CD14-positive monocyte (primary cell): Measurements from ENCODE around the gene APH1B. TPM values are rescaled to one million over a fixed set of nuclear protein-coding genes. Genes with fewer than 3 reads are reported as not detected.
A peak's percentile ranks its signal among the peaks of the same experiment; 100 is the strongest.
"Not testable (repeated sequence)": the region's sequence is repeated elsewhere in the genome, so short reads cannot be mapped to it uniquely, and the experiment has no call there.

Experiments used
- DNase-seq, 3 donors: peaks; one replicate each; pipeline ENCODE4 v3.0.0-alpha.2; 2011 to 2022
- H2AFZ ChIP-seq: 2 replicates; pipeline ENCODE4 v1.6.0; 2012; ENCODE audit warnings: mild to moderate bottlenecking, low read depth, low read length, inconsistent platforms; ENCODE audit not compliant: insufficient read depth, poor library complexity, severe bottlenecking
- H3K27ac ChIP-seq, 2 donors: 1 replicate in 1 of 2; 2 replicates in 1 of 2; pipeline ENCODE4 v1.5.1; 2012 to 2013; ENCODE audit warnings: low read length in 2 of 2, control low read depth in 1 of 2, inconsistent platforms in 1 of 2, low read depth in 1 of 2, mild to moderate bottlenecking in 1 of 2
- H3K27me3 ChIP-seq, 2 donors: one replicate each; pipeline versions ENCODE4 v1.6.0 to v1.6.1; 2011 to 2013; ENCODE audit warnings: low read length in 2 of 2; ENCODE audit not compliant: control insufficient read depth in 2 of 2, insufficient read depth in 2 of 2
- H3K36me3 ChIP-seq, 2 donors: replicated peaks in 1 of 2; 1 replicate in 1 of 2; 2 replicates in 1 of 2; pipeline versions ENCODE4 v1.5.1 to v1.6.1; 2012 to 2013; ENCODE audit warnings: low read length in 2 of 2, control low read depth in 1 of 2, inconsistent platforms in 1 of 2, mild to moderate bottlenecking in 1 of 2; ENCODE audit not compliant: insufficient read depth in 2 of 2, control insufficient read depth in 1 of 2
- H3K4me1 ChIP-seq, 2 donors: 1 replicate in 1 of 2; 2 replicates in 1 of 2; pipeline versions ENCODE4 v1.5.1 to v1.6.1; 2012 to 2013; ENCODE audit warnings: low read length in 2 of 2, control low read depth in 1 of 2, inconsistent platforms in 1 of 2, mild to moderate bottlenecking in 1 of 2, moderate library complexity in 1 of 2; ENCODE audit not compliant: insufficient read depth in 2 of 2, control insufficient read depth in 1 of 2
- H3K4me2 ChIP-seq: replicated peaks from 2 replicates; pipeline ENCODE3; 2012; ENCODE audit warnings: low read length, moderate library complexity, mild to moderate bottlenecking; ENCODE audit not compliant: poor library complexity, severe bottlenecking; ENCODE audit errors: extremely low read depth
- H3K4me3 ChIP-seq, 3 experiments: fragments of 200-600 bp in 1 of 3; sonication (generic) in 1 of 3; replicated peaks in 1 of 3; 1 replicate in 2 of 3; 2 replicates in 1 of 3; pipeline ENCODE4 v1.5.1; 2011 to 2013; ENCODE audit warnings: low read length in 3 of 3, mild to moderate bottlenecking in 3 of 3, control low read depth in 2 of 3, low read depth in 2 of 3, inconsistent platforms in 1 of 3, moderate library complexity in 1 of 3
- H3K79me2 ChIP-seq: 2 replicates; pipeline ENCODE4 v1.6.0; 2012; ENCODE audit warnings: mild to moderate bottlenecking, control low read depth, inconsistent platforms, low read length, moderate library complexity; ENCODE audit not compliant: insufficient read depth
- H3K9ac ChIP-seq: 2 replicates; pipeline ENCODE4 v1.6.0; 2017; ENCODE audit warnings: low read length, mild to moderate bottlenecking; ENCODE audit not compliant: insufficient read depth, poor library complexity, severe bottlenecking
- H3K9me3 ChIP-seq, 2 donors: replicated peaks in 1 of 2; 1 replicate in 1 of 2; 2 replicates in 1 of 2; pipeline versions ENCODE4 v1.5.1 to v1.6.1; 2012 to 2013; ENCODE audit warnings: low read length in 2 of 2, control low read depth in 1 of 2; ENCODE audit not compliant: control insufficient read depth in 1 of 2, insufficient read depth in 1 of 2
- H4K20me1 ChIP-seq: 2 replicates; pipeline ENCODE4 v1.6.0; 2012; ENCODE audit warnings: mild to moderate bottlenecking, low read length, control low read depth, moderate library complexity; ENCODE audit not compliant: insufficient read depth
- H3K27ac Mint-ChIP-seq, 7 donors: one replicate each; pipeline ENCODE4 v1.8.0; 2020; ENCODE audit warnings: mild to moderate bottlenecking in 7 of 7, mixed read lengths in 7 of 7, moderate library complexity in 6 of 7, inconsistent platforms in 2 of 7
- H3K27me3 Mint-ChIP-seq, 3 donors: one replicate each; pipeline ENCODE4 v1.8.0; 2021 to 2022; ENCODE audit warnings: low read depth in 3 of 3, mild to moderate bottlenecking in 3 of 3, mixed read lengths in 3 of 3, moderate library complexity in 3 of 3, inconsistent platforms in 1 of 3
- H3K36me3 Mint-ChIP-seq, 2 donors: one replicate each; pipeline ENCODE4 v1.8.0; 2020; ENCODE audit warnings: mixed read lengths in 2 of 2, inconsistent platforms in 1 of 2, mild to moderate bottlenecking in 1 of 2
- H3K4me1 Mint-ChIP-seq: one replicate; pipeline ENCODE4 v1.8.0; 2020; ENCODE audit warnings: mild to moderate bottlenecking, mixed read lengths
- H3K4me3 Mint-ChIP-seq, 2 donors: one replicate each; pipeline ENCODE4 v1.8.0; 2020; ENCODE audit warnings: mild to moderate bottlenecking in 2 of 2, mixed read lengths in 2 of 2, moderate library complexity in 1 of 2
- H3K9me3 Mint-ChIP-seq, 7 donors: one replicate each; pipeline ENCODE4 v1.8.0; 2020 to 2022; ENCODE audit warnings: mixed read lengths in 7 of 7, mild to moderate bottlenecking in 6 of 7, moderate library complexity in 6 of 7, inconsistent platforms in 2 of 7
- WGBS: methylation state at CpG from one replicate; pipeline ENCODE4 v1.1.5; 2013; ENCODE audit warnings: missing lambda C conversion rate; ENCODE audit not compliant: insufficient coverage; 5-methylcytosine and 5-hydroxymethylcytosine counted together
- intact Hi-C, 2 donors: fragments of 100-400 bp; cut with micrococcal nuclease; formaldehyde crosslinking; loops; one replicate each; pipeline versions ENCODE4 v1.15.0 to v1.15.1; 2023
- polyA plus RNA-seq, 3 donors: library from polyadenylated mRNA; depleted of rRNA in 1 of 3; unstranded in 2 of 3; stranded (reverse) in 1 of 3; fragments of 300-500 nt in 2 of 3; fragments of >200 nt in 1 of 3; fragmentation: Illumina TruSeq in 2 of 3; gene quantifications; 1 replicate in 2 of 3; 2 replicates in 1 of 3; pipeline ENCODE4 v1.2.3, GENCODE V29; 2012 to 2021
- TF ChIP-seq, protein P1 (sequence below): fragments of 200-600 bp; IDR thresholded peaks from one replicate; pipeline ENCODE4 v1.8.0; 2022; ENCODE audit warnings: antibody characterized with exemption, mild to moderate bottlenecking

Gene APH1B
- polyA plus RNA-seq, 3 donors = 13.6 to 57.1 (median 54.8) TPM

DNA sequence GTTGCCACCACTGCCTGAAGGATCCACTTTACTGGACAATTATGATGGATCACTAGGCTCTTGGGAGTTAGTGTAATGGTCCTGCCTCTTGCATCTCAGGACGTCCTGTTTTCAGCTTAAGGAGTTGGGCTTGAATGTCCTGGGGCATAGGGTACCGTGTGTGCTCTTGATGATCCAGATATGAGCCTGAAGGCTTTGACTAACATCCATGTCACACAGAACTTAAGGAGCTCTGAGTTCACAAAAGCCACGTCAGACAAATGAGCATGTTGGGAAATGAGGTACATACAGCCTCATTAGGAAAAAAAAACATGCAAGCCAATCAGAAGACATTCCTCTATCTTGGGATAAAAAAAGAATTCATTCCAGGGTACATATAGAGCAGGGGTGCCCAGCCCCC lies 63.5 kb downstream of the APH1B start:
- intact Hi-C loops = no loop called here
- no peak for DNase-seq
- Histone ChIP-seq H3K9ac (no peak overlapping the region), H3K36me3 (no peaks in the 10 kb centered on the region), H3K27ac (no peak overlapping the region), H2AFZ (no peak overlapping the region), H4K20me1 (no peaks in the 10 kb centered on the region), H3K9me3 (no peaks in the 10 kb centered on the region), H3K4me3 (no peak overlapping the region), H3K27me3 (no peaks in the 10 kb centered on the region), H3K4me1 (no peaks in the 10 kb centered on the region), H3K4me2 (no peak overlapping the region), H3K79me2 (no peaks in the 10 kb centered on the region)
- Mint-ChIP-seq H3K27me3 (peaks cover 0 to 3% (median 0%) of the 10 kb centered on the region in 3 donors), H3K36me3 (no peaks in the 10 kb centered on the region), H3K27ac (peak overlapping the region in 1 of 7 donors; percentile 28), H3K4me1 (no peaks in the 10 kb centered on the region), H3K4me3 (no peak overlapping the region), H3K9me3 (no peaks in the 10 kb centered on the region)
- WGBS = 92% methylated on average over 2 of the region's 3 CpGs
- TF ChIP-seq, protein P1, sequence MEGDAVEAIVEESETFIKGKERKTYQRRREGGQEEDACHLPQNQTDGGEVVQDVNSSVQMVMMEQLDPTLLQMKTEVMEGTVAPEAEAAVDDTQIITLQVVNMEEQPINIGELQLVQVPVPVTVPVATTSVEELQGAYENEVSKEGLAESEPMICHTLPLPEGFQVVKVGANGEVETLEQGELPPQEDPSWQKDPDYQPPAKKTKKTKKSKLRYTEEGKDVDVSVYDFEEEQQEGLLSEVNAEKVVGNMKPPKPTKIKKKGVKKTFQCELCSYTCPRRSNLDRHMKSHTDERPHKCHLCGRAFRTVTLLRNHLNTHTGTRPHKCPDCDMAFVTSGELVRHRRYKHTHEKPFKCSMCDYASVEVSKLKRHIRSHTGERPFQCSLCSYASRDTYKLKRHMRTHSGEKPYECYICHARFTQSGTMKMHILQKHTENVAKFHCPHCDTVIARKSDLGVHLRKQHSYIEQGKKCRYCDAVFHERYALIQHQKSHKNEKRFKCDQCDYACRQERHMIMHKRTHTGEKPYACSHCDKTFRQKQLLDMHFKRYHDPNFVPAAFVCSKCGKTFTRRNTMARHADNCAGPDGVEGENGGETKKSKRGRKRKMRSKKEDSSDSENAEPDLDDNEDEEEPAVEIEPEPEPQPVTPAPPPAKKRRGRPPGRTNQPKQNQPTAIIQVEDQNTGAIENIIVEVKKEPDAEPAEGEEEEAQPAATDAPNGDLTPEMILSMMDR = no peak

DNA sequence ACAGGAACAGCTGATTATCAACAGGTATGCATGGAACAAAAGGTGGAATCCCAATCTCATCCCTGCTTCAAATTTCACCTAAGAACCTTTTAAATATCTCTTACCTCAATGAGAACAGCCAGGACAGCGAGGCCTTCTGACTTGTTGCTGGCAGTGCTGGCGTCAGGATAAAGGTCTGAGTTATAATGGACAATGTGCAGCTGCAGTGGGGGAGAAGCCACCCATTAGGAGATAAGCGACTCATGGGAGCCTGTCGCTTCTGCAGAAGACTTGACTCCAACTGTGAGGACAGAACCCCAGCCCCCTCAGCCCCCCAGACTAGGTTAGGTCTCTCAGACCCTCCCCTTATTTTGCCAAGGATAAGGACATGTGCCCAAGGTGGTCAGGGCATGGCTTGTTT lies 64.5 kb downstream of the APH1B start:
- no peaks in the 10 kb centered on the region for H3K4me1 ChIP-seq
- H4K20me1 ChIP-seq = no peaks in the 10 kb centered on the region
- Mint-ChIP-seq H3K36me3 (no peaks in the 10 kb centered on the region), H3K4me3 (no peak overlapping the region), H3K27ac (no peak overlapping the region), H3K27me3 (peaks cover 0 to 3% (median 2%) of the 10 kb centered on the region in 3 donors), H3K9me3 (no peaks in the 10 kb centered on the region), H3K4me1 (no peaks in the 10 kb centered on the region)
- H3K79me2 ChIP-seq = no peaks in the 10 kb centered on the region
- TF ChIP-seq, protein P1 = no peak
- no peak overlapping the region for H2AFZ ChIP-seq
- no peaks in the 10 kb centered on the region for H3K9me3 ChIP-seq
- intact Hi-C loops = no loop called here
- WGBS = no CpG with 5 or more reads among the region's 4 CpGs
- no peak overlapping the region for H3K4me3 ChIP-seq
- H3K36me3 ChIP-seq = no peaks in the 10 kb centered on the region
- H3K27me3 ChIP-seq = no peaks in the 10 kb centered on the region
- no peak for DNase-seq
- H3K9ac ChIP-seq = no peak overlapping the region
- no peak overlapping the region for H3K27ac ChIP-seq
- H3K4me2 ChIP-seq = no peak overlapping the region

DNA sequence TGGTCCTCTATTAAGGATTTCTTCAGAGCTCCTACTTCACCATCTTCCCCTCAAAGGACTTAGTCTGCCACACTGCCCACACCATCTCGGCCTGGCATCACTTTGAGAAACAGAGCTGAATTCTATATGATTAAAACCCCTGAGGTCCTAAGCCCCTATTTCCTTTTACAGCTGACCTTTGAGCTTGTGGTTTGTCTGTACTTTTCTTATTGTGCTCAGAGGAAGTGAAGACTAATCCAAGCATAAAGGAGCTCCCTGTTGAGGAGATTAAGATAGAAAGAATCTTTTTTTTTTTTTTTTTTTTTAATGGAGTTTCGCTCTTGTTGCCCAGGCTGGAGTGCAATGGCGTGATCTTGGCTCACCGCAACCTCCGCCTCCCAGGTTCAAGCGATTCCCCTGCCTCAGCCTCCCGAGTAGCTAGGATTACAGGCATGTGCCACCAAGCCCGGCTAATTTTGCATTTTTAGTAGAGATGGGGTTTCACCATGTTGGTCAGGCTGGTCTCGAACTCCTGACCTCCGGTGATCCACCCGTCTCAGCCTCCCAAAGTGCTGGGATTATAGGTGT lies 65.7 kb downstream of the APH1B start:
- H4K20me1 ChIP-seq, H3K4me3 Mint-ChIP-seq, DNase-seq, H3K4me3 ChIP-seq, H3K4me1 Mint-ChIP-seq, H2AFZ ChIP-seq, H3K4me1 ChIP-seq, H3K36me3 ChIP-seq, H3K27ac ChIP-seq, intact Hi-C loops, H3K27me3 Mint-ChIP-seq, H3K9ac ChIP-seq, H3K9me3 ChIP-seq, H3K4me2 ChIP-seq, H3K27me3 ChIP-seq, H3K9me3 Mint-ChIP-seq, H3K79me2 ChIP-seq, H3K36me3 Mint-ChIP-seq: not testable (repeated sequence)
- H3K27ac Mint-ChIP-seq = peak overlapping the region in 1 of 7 donors; percentile 82
- no CpG with 5 or more reads among the region's 11 CpGs for WGBS
